AG09319 (cell line): Measurements from ENCODE around the gene EIF2A.

ENCODE experiments used
- DNase-seq: peaks from one replicate; pipeline ENCODE4 v3.0.0-alpha.2; 2010; ENCODE audit warnings: low read depth; ENCODE audit errors: extremely low read depth
- CTCF ChIP-seq: IDR thresholded peaks from 2 replicates; pipeline ENCODE4 v1.5.1; 2011; ENCODE audit warnings: low read depth, mild to moderate bottlenecking, inconsistent platforms, low read length, moderate library complexity

Gene EIF2A

GRCh38 chr3:150623945-150624344 lies 77.4 kb downstream of the EIF2A start:
- no peak for TF ChIP-seq CTCF
- DNase-seq = no peak

- no peak for DNase-seq
- TF ChIP-seq CTCF = no peak
These were observed 79.8 kb downstream of the EIF2A start for GRCh38 chr3:150626148-150626930.

GRCh38 chr3:150627557-150627956 lies 81.0 kb downstream of the EIF2A start:
- peak; percentile 30 for DNase-seq
- no peak for TF ChIP-seq CTCF

- no peak for TF ChIP-seq CTCF
- DNase-seq = no peak
These were observed 85.1 kb downstream of the EIF2A start for GRCh38 chr3:150631515-150632221.

- no peak for DNase-seq
- TF ChIP-seq CTCF = no peak
These were observed 88.5 kb downstream of the EIF2A start for GRCh38 chr3:150635076-150635475.

- TF ChIP-seq CTCF = no peak
- no peak for DNase-seq
These were observed 88.9 kb downstream of the EIF2A start for GRCh38 chr3:150635526-150635925.
